Measurements from ENCODE around the gene LRRC8B.
A peak's percentile ranks its signal among the peaks of the same experiment; 100 is the strongest.
"Not testable (repeated sequence)": the region's sequence is repeated elsewhere in the genome, so short reads cannot be mapped to it uniquely, and the experiment has no call there.

LRRC8B gene

DNA sequence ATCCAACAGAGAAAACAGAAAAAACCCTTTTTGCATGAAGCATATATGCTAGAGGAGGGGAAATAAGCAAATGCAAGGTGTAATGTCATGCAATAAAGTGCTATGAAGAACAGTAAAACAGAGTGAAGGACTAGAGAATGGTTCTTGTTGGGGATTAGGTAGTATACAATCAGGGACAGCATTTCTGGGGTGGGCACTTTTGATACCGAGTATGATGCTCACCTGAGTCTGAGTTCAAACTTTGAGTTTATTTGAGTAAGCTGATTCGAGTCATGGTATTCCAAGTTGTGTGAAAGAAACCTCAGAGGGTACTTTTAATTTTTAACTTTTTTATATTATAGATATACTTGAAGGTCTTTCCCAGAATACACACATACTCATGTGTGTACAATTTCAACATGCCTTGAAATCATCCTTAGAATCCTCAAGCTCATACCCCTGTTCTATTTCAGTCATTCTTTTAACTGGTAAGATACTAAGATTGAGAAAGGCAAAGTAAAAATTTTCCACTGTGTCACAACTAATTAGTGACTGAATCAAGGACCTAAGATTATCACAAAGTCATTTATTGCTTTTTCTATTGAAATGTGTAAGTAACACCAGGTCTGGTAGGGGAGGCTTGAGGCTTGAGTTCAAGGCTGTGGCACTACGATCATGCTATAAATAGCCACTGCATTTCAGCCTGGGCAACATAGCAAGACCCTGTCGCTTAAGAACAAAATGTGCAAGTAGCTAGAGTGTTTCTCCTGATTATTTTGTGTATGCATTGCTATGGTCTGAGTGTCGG is 12.1 kb downstream of the LRRC8B start:
- WGBS, 2 experiments (ENCODE audit: insufficient coverage in 2 of 2) = 91 to 98% methylated on average over 4 to 5 of the region's 5 CpGs
- H3K4me1 ChIP-seq (ENCODE audit: control insufficient read depth, insufficient read depth, low read length, poor library complexity, severe bottlenecking) = no peaks in the 10 kb centered on the region

GRCh38 chr1:89538361-89538760 is 13.7 kb downstream of the LRRC8B start:
- no peaks in the 10 kb centered on the region for H3K4me1 ChIP-seq (ENCODE audit: control insufficient read depth, insufficient read depth, low read length, poor library complexity, severe bottlenecking)
- H3K36me3 ChIP-seq (ENCODE audit: control insufficient read depth, insufficient read depth, low read length) = no peaks in the 10 kb centered on the region
- peak overlapping the region; percentile 55 for H3K27ac ChIP-seq (ENCODE audit: low read depth, low read length, severe bottlenecking)
- no peaks in the 10 kb centered on the region for H3K9me3 ChIP-seq (ENCODE audit: control insufficient read depth, low read length)
- WGBS, 2 experiments (ENCODE audit: insufficient coverage in 2 of 2) = 80% methylated on average over 1 of the region's 2 CpGs; no CpG with 5 or more reads in 1 of the 2 experiments
- no peak overlapping the region for H3K4me3 ChIP-seq (ENCODE audit: extremely low read depth, insufficient read depth, low read length, poor library complexity, severe bottlenecking)

More for the DNA sequence above, 12.1 kb downstream of the LRRC8B start:
- H3K36me3 ChIP-seq (ENCODE audit: control insufficient read depth, insufficient read depth, low read length) = no peaks in the 10 kb centered on the region
- no peaks in the 10 kb centered on the region for H3K9me3 ChIP-seq (ENCODE audit: control insufficient read depth, low read length)
- H3K27ac ChIP-seq (ENCODE audit: low read depth, low read length, severe bottlenecking) = no peak overlapping the region
- H3K4me3 ChIP-seq (ENCODE audit: extremely low read depth, insufficient read depth, low read length, poor library complexity, severe bottlenecking) = no peak overlapping the region

DNA sequence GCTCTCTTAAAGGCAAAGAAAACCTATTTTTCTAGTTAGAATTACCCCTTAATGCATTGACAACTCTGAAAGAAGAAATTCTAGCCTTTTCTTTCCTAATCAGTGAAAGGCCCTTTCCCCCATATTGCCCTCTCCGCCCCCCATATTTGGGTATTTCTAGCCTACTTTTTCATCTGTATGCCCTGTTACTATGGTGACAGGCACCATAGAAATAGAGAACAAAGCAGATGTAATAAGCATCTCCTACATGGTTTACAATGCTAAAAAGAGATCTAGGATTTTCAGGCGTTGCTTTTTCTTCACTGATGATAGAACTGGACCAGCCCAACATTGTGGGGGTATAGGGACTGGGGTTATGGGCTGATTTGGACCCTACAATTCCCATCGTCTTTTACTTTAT is 14.5 kb downstream of the LRRC8B start:
- Histone ChIP-seq H3K4me3 (ENCODE audit: extremely low read depth, insufficient read depth, low read length, poor library complexity, severe bottlenecking) (no peak overlapping the region), H3K36me3 (ENCODE audit: control insufficient read depth, insufficient read depth, low read length) (no peaks in the 10 kb centered on the region), H3K27ac (ENCODE audit: low read depth, low read length, severe bottlenecking) (no peak overlapping the region), H3K4me1 (ENCODE audit: control insufficient read depth, insufficient read depth, low read length, poor library complexity, severe bottlenecking) (no peaks in the 10 kb centered on the region), H3K9me3 (ENCODE audit: control insufficient read depth, low read length) (no peaks in the 10 kb centered on the region)
- 92% methylated on average over 2 of the region's 3 CpGs; no CpG with 5 or more reads in 1 of the 2 experiments for WGBS, 2 experiments (ENCODE audit: insufficient coverage in 2 of 2)

- Histone ChIP-seq H3K4me3 (ENCODE audit: extremely low read depth, insufficient read depth, low read length, poor library complexity, severe bottlenecking) (no peak overlapping the region), H3K9me3 (ENCODE audit: control insufficient read depth, low read length) (no peaks in the 10 kb centered on the region), H3K36me3 (ENCODE audit: control insufficient read depth, insufficient read depth, low read length) (no peaks in the 10 kb centered on the region), H3K27ac (ENCODE audit: low read depth, low read length, severe bottlenecking) (no peak overlapping the region), H3K4me1 (ENCODE audit: control insufficient read depth, insufficient read depth, low read length, poor library complexity, severe bottlenecking) (peaks cover 3% of the 10 kb centered on the region)
- 75 to 83% methylated on average over 1 of the region's 4 CpGs for WGBS, 2 experiments (ENCODE audit: insufficient coverage in 2 of 2)
Measured at GRCh38 chr1:89540406-89540970, 15.9 kb downstream of the LRRC8B start.

GRCh38 chr1:89542345-89542744 is 17.7 kb downstream of the LRRC8B start:
- H3K4me1 ChIP-seq (ENCODE audit: control insufficient read depth, insufficient read depth, low read length, poor library complexity, severe bottlenecking) = peaks cover 3% of the 10 kb centered on the region
- H3K27ac ChIP-seq (ENCODE audit: low read depth, low read length, severe bottlenecking) = no peak overlapping the region
- H3K36me3 ChIP-seq (ENCODE audit: control insufficient read depth, insufficient read depth, low read length) = no peaks in the 10 kb centered on the region
- no peaks in the 10 kb centered on the region for H3K9me3 ChIP-seq (ENCODE audit: control insufficient read depth, low read length)
- no peak overlapping the region for H3K4me3 ChIP-seq (ENCODE audit: extremely low read depth, insufficient read depth, low read length, poor library complexity, severe bottlenecking)
- no CpG with 5 or more reads among the region's 1 CpG for WGBS, 2 experiments (ENCODE audit: insufficient coverage in 2 of 2)

- 100% methylated on average over 1 of the region's 1 CpG for whole genome bisulfite sequencing, 2 experiments (ENCODE audit: insufficient coverage in 2 of 2)
- H3K9me3 ChIP-seq (ENCODE audit: control insufficient read depth, low read length); H3K4me1 ChIP-seq (ENCODE audit: control insufficient read depth, insufficient read depth, low read length, poor library complexity, severe bottlenecking); H3K27ac ChIP-seq (ENCODE audit: low read depth, low read length, severe bottlenecking); H3K4me3 ChIP-seq (ENCODE audit: extremely low read depth, insufficient read depth, low read length, poor library complexity, severe bottlenecking); H3K36me3 ChIP-seq (ENCODE audit: control insufficient read depth, insufficient read depth, low read length): not testable (repeated sequence)
Measured at GRCh38 chr1:89543632-89544031, 19.0 kb downstream of the LRRC8B start.

- H3K9me3 ChIP-seq (ENCODE audit: control insufficient read depth, low read length) = no peaks in the 10 kb centered on the region
- H3K4me1 ChIP-seq (ENCODE audit: control insufficient read depth, insufficient read depth, low read length, poor library complexity, severe bottlenecking) = peaks cover 3% of the 10 kb centered on the region
- no peaks in the 10 kb centered on the region for H3K36me3 ChIP-seq (ENCODE audit: control insufficient read depth, insufficient read depth, low read length)
- peak overlapping the region; percentile 71 for H3K27ac ChIP-seq (ENCODE audit: low read depth, low read length, severe bottlenecking)
- WGBS, 2 experiments (ENCODE audit: insufficient coverage in 2 of 2) = 75 to 96% methylated on average over 2 to 4 of the region's 6 CpGs
- no peak overlapping the region for H3K4me3 ChIP-seq (ENCODE audit: extremely low read depth, insufficient read depth, low read length, poor library complexity, severe bottlenecking)
Measured at GRCh38 chr1:89545264-89546038, 20.8 kb downstream of the LRRC8B start.

DNA sequence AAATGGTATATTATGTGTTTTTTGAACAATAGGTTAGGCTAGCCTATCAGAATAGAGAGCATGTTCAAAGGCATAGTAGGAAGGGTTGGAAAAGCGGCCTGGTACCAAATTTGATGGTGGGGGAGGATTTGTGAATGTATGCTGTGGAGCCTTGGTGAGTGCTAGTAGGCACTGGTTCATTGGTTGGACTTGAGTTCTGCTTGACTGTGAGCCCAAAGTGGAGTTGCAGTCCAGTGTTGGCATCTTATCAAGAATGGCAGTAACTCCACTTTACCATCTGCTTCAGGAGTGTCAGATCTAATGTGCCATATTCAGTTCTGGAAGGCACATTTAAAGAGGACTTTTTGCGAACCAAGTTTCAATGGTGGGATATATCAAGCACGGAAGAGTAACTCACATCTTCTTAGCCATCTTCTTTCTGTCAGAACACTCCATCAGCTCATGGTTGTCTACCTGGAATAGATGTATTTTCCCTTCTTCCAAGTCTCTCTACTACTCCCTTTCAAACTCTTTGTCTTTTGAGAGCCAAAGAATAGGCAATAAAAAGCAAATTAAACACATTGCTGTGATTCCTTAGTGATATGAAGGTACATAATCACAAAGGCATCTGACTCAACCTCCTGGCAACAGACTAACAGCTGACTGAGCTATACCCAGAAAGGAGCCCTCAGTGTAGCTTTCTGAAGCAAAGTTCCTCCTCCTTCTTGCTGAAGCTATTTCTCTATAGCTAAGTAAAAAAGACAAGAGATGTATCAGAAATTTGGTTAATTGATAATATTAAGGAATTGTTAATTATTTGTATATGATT is 21.7 kb downstream of the LRRC8B start:
- no peaks in the 10 kb centered on the region for H3K9me3 ChIP-seq (ENCODE audit: control insufficient read depth, low read length)
- no peak overlapping the region for H3K4me3 ChIP-seq (ENCODE audit: extremely low read depth, insufficient read depth, low read length, poor library complexity, severe bottlenecking)
- no peaks in the 10 kb centered on the region for H3K36me3 ChIP-seq (ENCODE audit: control insufficient read depth, insufficient read depth, low read length)
- 82 to 96% methylated on average over 3 of the region's 3 CpGs for WGBS, 2 experiments (ENCODE audit: insufficient coverage in 2 of 2)
- no peak overlapping the region for H3K27ac ChIP-seq (ENCODE audit: low read depth, low read length, severe bottlenecking)
- peaks cover 3% of the 10 kb centered on the region for H3K4me1 ChIP-seq (ENCODE audit: control insufficient read depth, insufficient read depth, low read length, poor library complexity, severe bottlenecking)

- Histone ChIP-seq H3K9me3 (ENCODE audit: control insufficient read depth, low read length) (no peaks in the 10 kb centered on the region), H3K4me1 (ENCODE audit: control insufficient read depth, insufficient read depth, low read length, poor library complexity, severe bottlenecking) (peaks cover 3% of the 10 kb centered on the region), H3K4me3 (ENCODE audit: extremely low read depth, insufficient read depth, low read length, poor library complexity, severe bottlenecking) (no peak overlapping the region), H3K27ac (ENCODE audit: low read depth, low read length, severe bottlenecking) (no peak overlapping the region), H3K36me3 (ENCODE audit: control insufficient read depth, insufficient read depth, low read length) (no peaks in the 10 kb centered on the region)
Measured at GRCh38 chr1:89546934-89547562, 22.4 kb downstream of the LRRC8B start.

DNA sequence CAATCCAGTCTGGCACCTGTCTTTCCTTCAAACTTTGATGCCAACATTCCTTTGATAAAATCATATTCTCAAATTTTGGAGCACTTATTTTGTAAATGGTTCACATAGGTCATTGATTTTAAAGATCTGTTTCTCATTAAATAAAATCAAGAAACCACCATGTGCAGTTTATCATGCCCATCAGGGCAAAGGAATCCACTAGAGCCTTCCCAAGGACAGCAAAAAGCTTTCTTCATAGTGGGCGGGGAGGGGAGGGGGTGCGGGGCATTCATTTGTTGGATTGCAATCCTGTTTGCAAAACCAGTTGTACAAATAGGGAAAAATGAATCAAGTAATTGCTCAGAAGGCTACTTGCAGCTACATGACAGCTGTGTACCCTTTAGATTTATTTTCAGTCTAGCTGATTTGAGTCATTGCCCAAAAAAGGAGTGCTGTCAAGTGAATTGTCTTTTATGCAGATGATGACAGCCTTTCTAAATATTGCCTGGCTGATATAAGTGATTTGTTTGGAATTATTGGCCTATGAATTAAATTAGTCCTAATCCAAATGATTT is 23.0 kb downstream of the LRRC8B start:
- H3K9me3 ChIP-seq (ENCODE audit: control insufficient read depth, low read length) = no peaks in the 10 kb centered on the region
- peaks cover 3% of the 10 kb centered on the region for H3K4me1 ChIP-seq (ENCODE audit: control insufficient read depth, insufficient read depth, low read length, poor library complexity, severe bottlenecking)
- no peak overlapping the region for H3K27ac ChIP-seq (ENCODE audit: low read depth, low read length, severe bottlenecking)
- no peak overlapping the region for H3K4me3 ChIP-seq (ENCODE audit: extremely low read depth, insufficient read depth, low read length, poor library complexity, severe bottlenecking)
- H3K36me3 ChIP-seq (ENCODE audit: control insufficient read depth, insufficient read depth, low read length) = no peaks in the 10 kb centered on the region
- WGBS, 2 experiments (ENCODE audit: insufficient coverage in 2 of 2) = 92 to 100% methylated on average over 1 to 2 of the region's 2 CpGs
